H1 (cell line): ENCODE data around the gene MAPK8IP2. TPM values are rescaled to one million over a fixed set of nuclear protein-coding genes. Genes with fewer than 3 reads are reported as not detected.

ENCODE experiments used
- CTCF ChIA-PET: fragments of 300-600 bp; sonication (Branson Sonifier 250); formaldehyde crosslinking; loops from one replicate; lab custom pipeline; 2021; ENCODE audit not compliant: partially characterized antibody; lab: Charles Lee
- POLR2A ChIA-PET: fragments of 300-600 bp; sonication (Branson Sonifier 250); formaldehyde crosslinking; loops from one replicate; lab custom pipeline; 2021; ENCODE audit warnings: inconsistent platforms; ENCODE audit not compliant: partially characterized antibody; lab: Charles Lee
- DNase-seq, 2 experiments: peaks; one replicate each; pipeline versions ENCODE4 v3.0.0 to v3.0.0-alpha.2; 2010 to 2022; ENCODE audit warnings: low spot score in 2 of 2, low read depth in 1 of 2, mixed read lengths in 1 of 2
- FAIRE-seq: peaks from 2 replicates; lab custom pipeline; 2011; peaks lifted over from hg19 to GRCh38; lab: Jason Lieb, UNC
- H2AFZ ChIP-seq: 2 replicates; pipeline ENCODE4 v1.8.1; 2012; ENCODE audit warnings: low read length, inconsistent platforms
- H2AK5ac ChIP-seq: 2 replicates; pipeline ENCODE4 v1.6.1; 2013; ENCODE audit warnings: low read depth, low read length
- H2BK120ac ChIP-seq: replicated peaks from 2 replicates; pipeline ENCODE3; 2013; ENCODE audit warnings: low read depth, low read length, inconsistent platforms
- H2BK12ac ChIP-seq: 2 replicates; pipeline ENCODE4 v1.6.1; 2013; ENCODE audit warnings: low read depth, low read length
- H2BK15ac ChIP-seq: 2 replicates; pipeline ENCODE4 v1.6.1; 2013; ENCODE audit warnings: low read length
- H2BK20ac ChIP-seq: 2 replicates; pipeline ENCODE4 v1.6.1; 2013; ENCODE audit warnings: low read length
- H2BK5ac ChIP-seq: 2 replicates; pipeline ENCODE4 v1.6.1; 2013; ENCODE audit warnings: low read depth, low read length
- H3K14ac ChIP-seq: 2 replicates; pipeline ENCODE4 v1.6.1; 2013; ENCODE audit warnings: inconsistent platforms; ENCODE audit not compliant: insufficient read length
- H3K18ac ChIP-seq: 2 replicates; pipeline ENCODE4 v1.6.1; 2013; ENCODE audit warnings: low read length; ENCODE audit errors: extremely low read depth
- H3K23ac ChIP-seq: 2 replicates; pipeline ENCODE4 v1.6.1; 2013; ENCODE audit warnings: inconsistent platforms; ENCODE audit not compliant: insufficient read length
- H3K23me2 ChIP-seq: 2 replicates; pipeline ENCODE4 v1.6.1; 2013; ENCODE audit warnings: low read depth, low read length
- H3K27ac ChIP-seq: 2 replicates; pipeline ENCODE4 v1.6.1; 2011; ENCODE audit warnings: low read depth, low read length, inconsistent platforms
- H3K27me3 ChIP-seq, 4 experiments: replicated peaks in 1 of 4; 1 replicate in 1 of 4; 2 replicates in 3 of 4; pipeline versions ENCODE4 v1.6.1 to v1.8.1; 2011 to 2013; ENCODE audit warnings: low read length in 3 of 4, mild to moderate bottlenecking in 3 of 4, inconsistent platforms in 2 of 4, mixed read lengths in 2 of 4, moderate library complexity in 1 of 4; ENCODE audit not compliant: control insufficient read depth in 3 of 4, insufficient read depth in 3 of 4; ENCODE audit errors: extremely low read depth in 1 of 4
- H3K36me3 ChIP-seq, 4 experiments: 2 replicates each; pipeline versions ENCODE4 v1.6.1 to v1.8.1; 2011 to 2013; ENCODE audit warnings: mild to moderate bottlenecking in 4 of 4, low read length in 3 of 4, moderate library complexity in 2 of 4, control low read depth in 1 of 4, inconsistent platforms in 1 of 4; ENCODE audit not compliant: insufficient read depth in 4 of 4, control insufficient read depth in 2 of 4
- H3K4ac ChIP-seq: replicated peaks from 2 replicates; pipeline ENCODE3; 2013; ENCODE audit warnings: low read length, low read depth, mixed read lengths, inconsistent platforms; ENCODE audit not compliant: insufficient read length
- H3K4me1 ChIP-seq, 4 experiments: replicated peaks in 1 of 4; 1 replicate in 1 of 4; 2 replicates in 3 of 4; pipeline versions ENCODE4 v1.6.1 to v1.8.1; 2011 to 2013; ENCODE audit warnings: low read length in 3 of 4, inconsistent platforms in 2 of 4, mixed read lengths in 1 of 4; ENCODE audit not compliant: insufficient read depth in 4 of 4, control insufficient read depth in 3 of 4
- H3K4me2 ChIP-seq, 2 experiments: 2 replicates each; pipeline versions ENCODE4 v1.6.1 to v1.8.1; 2011 to 2013; ENCODE audit warnings: low read depth in 2 of 2, low read length in 2 of 2, control low read depth in 1 of 2, inconsistent platforms in 1 of 2, mild to moderate bottlenecking in 1 of 2; ENCODE audit not compliant: insufficient read depth in 1 of 2
- H3K4me3 ChIP-seq, 4 experiments: fragments of 200-600, 300-600 bp in 1 of 4; sonication (generic), shearing (Covaris generic), sonication (Bioruptor Twin) in 1 of 4; 2 replicates each; pipeline versions ENCODE4 v1.5.1 to v1.8.1; 2011 to 2016; ENCODE audit warnings: low read length in 4 of 4, low read depth in 3 of 4, control low read depth in 2 of 4, inconsistent platforms in 2 of 4, mild to moderate bottlenecking in 2 of 4, mixed read lengths in 1 of 4, moderate library complexity in 1 of 4; ENCODE audit not compliant: insufficient read depth in 2 of 4; ENCODE audit errors: extremely low read depth in 1 of 4
- H3K56ac ChIP-seq: replicated peaks from 2 replicates; pipeline ENCODE3; 2013; ENCODE audit warnings: low read depth, mild to moderate bottlenecking, mixed read lengths, low read length, inconsistent platforms; ENCODE audit not compliant: insufficient read length
- H3K79me1 ChIP-seq: 2 replicates; pipeline ENCODE4 v1.6.1; 2013; ENCODE audit warnings: low read depth, low read length, control low read depth
- H3K79me2 ChIP-seq, 2 experiments: 2 replicates each; pipeline versions ENCODE4 v1.6.1 to v1.8.1; 2012 to 2013; ENCODE audit warnings: low read length in 2 of 2, mild to moderate bottlenecking in 2 of 2, inconsistent platforms in 1 of 2; ENCODE audit not compliant: insufficient read depth in 2 of 2, control insufficient read depth in 1 of 2
- H3K9ac ChIP-seq, 4 experiments: replicated peaks in 1 of 4; 1 replicate in 1 of 4; 2 replicates in 3 of 4; pipeline versions ENCODE4 v1.6.1 to v1.8.1; 2011 to 2013; ENCODE audit warnings: low read depth in 3 of 4, low read length in 3 of 4, control low read depth in 2 of 4, mild to moderate bottlenecking in 2 of 4, moderate library complexity in 2 of 4, inconsistent platforms in 1 of 4; ENCODE audit errors: extremely low read depth in 1 of 4
- H3K9me3 ChIP-seq, 2 experiments: 2 replicates each; pipeline versions ENCODE4 v1.6.1 to v1.8.1; 2012 to 2013; ENCODE audit warnings: mild to moderate bottlenecking in 2 of 2, moderate library complexity in 2 of 2, control low read depth in 1 of 2, inconsistent platforms in 1 of 2, low read depth in 1 of 2, low read length in 1 of 2, mixed read lengths in 1 of 2; ENCODE audit not compliant: insufficient read depth in 2 of 2
- H4K20me1 ChIP-seq, 2 experiments: replicated peaks in 1 of 2; 2 replicates each; pipeline versions ENCODE3 to v1.8.1; 2011 to 2013; ENCODE audit warnings: inconsistent platforms in 2 of 2, low read length in 2 of 2, mild to moderate bottlenecking in 1 of 2; ENCODE audit not compliant: insufficient read depth in 2 of 2, control insufficient read depth in 1 of 2
- H4K5ac ChIP-seq: 2 replicates; pipeline ENCODE4 v1.6.1; 2013; ENCODE audit warnings: low read length, low read depth, mixed read lengths, inconsistent platforms; ENCODE audit not compliant: insufficient read length
- H4K8ac ChIP-seq: 2 replicates; pipeline ENCODE4 v1.8.0; 2013; ENCODE audit warnings: mild to moderate bottlenecking, moderate library complexity, low read length, inconsistent platforms; ENCODE audit not compliant: insufficient read depth; ENCODE audit errors: extremely low read depth
- H4K91ac ChIP-seq: replicated peaks from 2 replicates; pipeline ENCODE3; 2013; ENCODE audit warnings: low read length, mixed read lengths, inconsistent platforms; ENCODE audit not compliant: insufficient read length
- BACH1 ChIP-seq: IDR thresholded peaks from 2 replicates; pipeline ENCODE4 v1.6.1; 2012; ENCODE audit warnings: low read length, improper control_type of control experiment
- CBX5 ChIP-seq: fragments of 300-800, 300-1000 bp; sonication (generic); IDR thresholded peaks from 2 replicates; pipeline ENCODE4 v1.7.1; 2016; ENCODE audit warnings: antibody characterized with exemption, low read length, low read depth
- CREB1 ChIP-seq: IDR thresholded peaks from 2 replicates; pipeline ENCODE4 v1.6.1; 2012; ENCODE audit warnings: inconsistent platforms
- EGR1 ChIP-seq: IDR thresholded peaks from 2 replicates; pipeline ENCODE4 v1.6.1; 2011; ENCODE audit warnings: low read depth, low read length, borderline replicate concordance
- JUND ChIP-seq: IDR thresholded peaks from 2 replicates; pipeline ENCODE4 v1.6.1; 2011; ENCODE audit warnings: mild to moderate bottlenecking, improper control_type of control experiment, low read length
- NANOG ChIP-seq: IDR thresholded peaks from 2 replicates; pipeline ENCODE4 v1.6.1; 2011; ENCODE audit warnings: low read length, low read depth, mild to moderate bottlenecking, inconsistent platforms; ENCODE audit not compliant: insufficient read depth, poor library complexity, severe bottlenecking
- TAF1 ChIP-seq: IDR thresholded peaks from 2 replicates; pipeline ENCODE4 v1.6.1; 2011; ENCODE audit warnings: mild to moderate bottlenecking, low read depth, low read length
- WGBS, 2 experiments: shearing (Covaris generic) in 1 of 2; methylation state at CpG; one replicate each; pipeline versions ENCODE4 v1.1.6 to v1.1.7; 2013 to 2015; ENCODE audit warnings: low lambda C conversion rate in 2 of 2, mixed read lengths in 2 of 2, inconsistent platforms in 1 of 2, low coverage in 1 of 2, missing lambda C conversion rate in 1 of 2; ENCODE audit not compliant: insufficient replicate concordance in 2 of 2, insufficient coverage in 1 of 2, insufficient read length in 1 of 2; ENCODE audit errors: extremely low coverage in 1 of 2, missing lambda C conversion rate in 1 of 2; 5-methylcytosine and 5-hydroxymethylcytosine counted together
- polyA plus RNA-seq, 7 experiments: library from polyadenylated mRNA; depleted of rRNA in 3 of 7; stranded (reverse) in 5 of 7; unstranded in 2 of 7; fragments of >200 nt in 5 of 7; fragments of 200-250 nt in 2 of 7; gene quantifications; 1 replicate in 5 of 7; 2 replicates in 1 of 7; 4 replicates in 1 of 7; pipeline versions ENCODE4 v1.2.1 to v1.2.3, GENCODE V29; 2011 to 2013; ENCODE audit warnings: missing spikeins in 2 of 7, mixed read lengths in 2 of 7
- total RNA-seq: library from RNA; stranded (reverse); fragmentation: NEBNext Ultra II Directional; extraction: Animal tissue kit (Norgen Biotek cat#: 25700); gene quantifications from 2 replicates; pipeline ENCODE4 v1.2.1, GENCODE V29; 2021
- TF ChIP-seq, protein P1 (sequence below), 3 experiments: IDR thresholded peaks; 1 replicate in 2 of 3; 2 replicates in 1 of 3; pipeline versions ENCODE4 v1.5.1 to v1.6.1; 2011; ENCODE audit warnings: low read length in 3 of 3, mild to moderate bottlenecking in 3 of 3, inconsistent platforms in 2 of 3, low read depth in 1 of 3, moderate library complexity in 1 of 3; ENCODE audit not compliant: insufficient read depth in 1 of 3; ENCODE audit errors: control extremely low read depth in 1 of 3

The MAPK8IP2 gene
- total and polyA plus RNA-seq, 2 of the 8 experiments (the other 6 are each of a cell fraction or from before 2014, with no cell fraction given): 1.5 to 5.5 TPM

DNA sequence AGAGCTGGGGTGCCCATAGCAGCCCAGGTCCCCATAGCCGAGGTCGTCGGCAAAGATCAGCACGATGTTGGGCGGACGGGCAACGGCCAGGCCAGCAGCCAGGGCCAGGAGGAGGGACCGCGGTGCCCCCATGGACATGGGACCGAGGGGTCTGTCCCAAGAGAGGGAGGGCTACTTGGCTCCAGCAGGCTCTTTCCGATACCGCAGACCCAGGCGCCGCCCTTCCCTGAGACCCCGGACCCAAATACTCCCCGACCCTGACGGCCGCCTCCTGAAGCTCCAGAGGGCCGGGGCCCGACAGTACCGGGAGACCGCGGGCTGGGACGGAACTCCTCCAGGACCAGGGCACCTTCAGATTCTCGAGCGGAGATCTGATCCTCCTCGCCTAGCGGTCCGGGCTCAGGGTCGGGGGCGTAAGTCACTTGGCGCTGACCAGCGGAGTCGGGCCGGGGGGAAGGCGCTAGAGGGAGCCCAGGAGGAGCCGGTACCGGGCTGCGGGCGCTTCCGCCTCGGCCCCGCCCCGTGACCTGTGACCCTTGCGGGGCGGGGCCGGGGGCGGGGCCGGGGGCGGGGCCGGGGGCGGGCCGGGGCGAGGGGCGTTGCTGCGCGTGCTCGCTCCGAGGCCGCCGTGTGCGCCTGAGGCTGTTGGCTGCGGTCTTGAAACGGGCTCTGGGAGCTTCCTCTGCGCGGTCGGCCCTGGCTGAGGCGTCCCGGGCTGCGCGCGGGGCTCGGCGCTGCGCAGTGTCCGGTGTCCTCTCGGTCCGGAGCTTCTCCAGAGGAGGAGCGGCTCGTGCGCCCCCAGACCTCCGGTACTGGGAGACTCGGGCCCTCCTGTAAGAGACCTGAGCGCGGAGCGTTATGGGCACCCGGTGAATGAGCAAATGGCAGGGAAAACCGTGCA, 27.3 kb downstream of the MAPK8IP2 start, which contains the start of gene ARSA:
Gene ARSA (minus strand): TSS at position 511 of the 901 bp plus-strand sequence. CDS start 373 bp downstream, at position 138.
- H4K20me1 ChIP-seq: peaks cover 0 to 12% of the 10 kb centered on the region in 2 experiments
- peaks cover 0 to 9% (median 6%) of the 10 kb centered on the region in 4 experiments; a peak in 5 of 7 replicates for H3K4me1 ChIP-seq
- peak within 1 kb of the TSS; percentile 91 for H3K4ac ChIP-seq
- no peaks in the 10 kb centered on the region for H3K36me3 ChIP-seq
- peak within 1 kb of the TSS; percentile 93 for H2AK5ac ChIP-seq
- no peak within 1 kb of the TSS for H3K27ac ChIP-seq
- H3K56ac ChIP-seq: peak within 1 kb of the TSS; percentile 86
- CTCF ChIA-PET: interaction anchor here (0.9 to 15.7 kb wide), 12 partner anchors 11 to 94 kb away, joined by 3 to 281 read pairs (median 4); partner anchors contain the start of genes CHKB and SYCE3
- peaks cover 0 to 10% (median 5%) of the 10 kb centered on the region in 4 experiments; a peak in 4 of 7 replicates for H3K27me3 ChIP-seq
- peak within 1 kb of the TSS; percentile 60 to 76 (median 76) for H3K4me3 ChIP-seq
- H3K79me1 ChIP-seq: peaks cover 4% of the 10 kb centered on the region
- H4K91ac ChIP-seq: peak within 1 kb of the TSS; percentile 88
- H2BK5ac ChIP-seq: no peak within 1 kb of the TSS
- H3K4me2 ChIP-seq: peak within 1 kb of the TSS; percentile 90 to 99
- peak within 1 kb of the TSS; percentile 85 for H4K8ac ChIP-seq
- DNase-seq (peak in 1 of 2 experiments; percentile 79), FAIRE-seq (no peak)
- peaks cover 11% of the 10 kb centered on the region; the same call in 1 of the 2 replicates for H3K23me2 ChIP-seq
- peak within 1 kb of the TSS; percentile 29; the same call in 1 of the 2 replicates for H2BK20ac ChIP-seq
- POLR2A ChIA-PET: interaction anchor here (0.9 to 1.4 kb wide), 5 partner anchors 13 to 71 kb away, joined by 3 to 8 read pairs (median 4); partner anchors contain the start of genes CHKB and SHANK3
- peak within 1 kb of the TSS; percentile 72 for H3K14ac ChIP-seq
- peak within 1 kb of the TSS; percentile 2 for H4K5ac ChIP-seq
- 3% methylated on average over 48 of the region's 88 CpGs; no CpG with 5 or more reads in 1 of the 2 experiments for WGBS, 2 experiments
- H2BK120ac ChIP-seq: peak within 1 kb of the TSS; percentile 47
- no peaks in the 10 kb centered on the region for H3K9me3 ChIP-seq
- H2BK12ac ChIP-seq: peak within 1 kb of the TSS; percentile 21; the same call in 1 of the 2 replicates
- peak within 1 kb of the TSS; percentile 75; the same call in 1 of the 2 replicates for H3K18ac ChIP-seq
- H3K23ac ChIP-seq: no peak within 1 kb of the TSS
- H3K9ac ChIP-seq: peak within 1 kb of the TSS in 3 of 4 experiments; percentile 20 to 52 (median 48); a peak in 5 of 7 replicates
- no peaks in the 10 kb centered on the region for H3K79me2 ChIP-seq
- peak within 1 kb of the TSS; percentile 77 for H2AFZ ChIP-seq
- H2BK15ac ChIP-seq: peak within 1 kb of the TSS; percentile 48; the same call in 1 of the 2 replicates
- TF ChIP-seq, protein P1, sequence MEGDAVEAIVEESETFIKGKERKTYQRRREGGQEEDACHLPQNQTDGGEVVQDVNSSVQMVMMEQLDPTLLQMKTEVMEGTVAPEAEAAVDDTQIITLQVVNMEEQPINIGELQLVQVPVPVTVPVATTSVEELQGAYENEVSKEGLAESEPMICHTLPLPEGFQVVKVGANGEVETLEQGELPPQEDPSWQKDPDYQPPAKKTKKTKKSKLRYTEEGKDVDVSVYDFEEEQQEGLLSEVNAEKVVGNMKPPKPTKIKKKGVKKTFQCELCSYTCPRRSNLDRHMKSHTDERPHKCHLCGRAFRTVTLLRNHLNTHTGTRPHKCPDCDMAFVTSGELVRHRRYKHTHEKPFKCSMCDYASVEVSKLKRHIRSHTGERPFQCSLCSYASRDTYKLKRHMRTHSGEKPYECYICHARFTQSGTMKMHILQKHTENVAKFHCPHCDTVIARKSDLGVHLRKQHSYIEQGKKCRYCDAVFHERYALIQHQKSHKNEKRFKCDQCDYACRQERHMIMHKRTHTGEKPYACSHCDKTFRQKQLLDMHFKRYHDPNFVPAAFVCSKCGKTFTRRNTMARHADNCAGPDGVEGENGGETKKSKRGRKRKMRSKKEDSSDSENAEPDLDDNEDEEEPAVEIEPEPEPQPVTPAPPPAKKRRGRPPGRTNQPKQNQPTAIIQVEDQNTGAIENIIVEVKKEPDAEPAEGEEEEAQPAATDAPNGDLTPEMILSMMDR (IDR thresholded peaks at IDR 0.05; ENCODE audit: control extremely low read depth in 1 of 3, insufficient read depth in 1 of 3, low read depth in 1 of 3, low read length in 3 of 3): peak; percentile 29 to 54 (median 41)
- TF ChIP-seq NANOG (no peak), BACH1 (no peak), JUND (no peak), TAF1 (peak; percentile 68), EGR1 (no peak), CREB1 (no peak), CBX5 (no peak)
